ENCODE data around the gene GTF3C4.

Gene GTF3C4

GRCh38 chr9:132648685-132649084 is 21.6 kb upstream of the GTF3C4 start:
- no peak for DNase-seq

DNA sequence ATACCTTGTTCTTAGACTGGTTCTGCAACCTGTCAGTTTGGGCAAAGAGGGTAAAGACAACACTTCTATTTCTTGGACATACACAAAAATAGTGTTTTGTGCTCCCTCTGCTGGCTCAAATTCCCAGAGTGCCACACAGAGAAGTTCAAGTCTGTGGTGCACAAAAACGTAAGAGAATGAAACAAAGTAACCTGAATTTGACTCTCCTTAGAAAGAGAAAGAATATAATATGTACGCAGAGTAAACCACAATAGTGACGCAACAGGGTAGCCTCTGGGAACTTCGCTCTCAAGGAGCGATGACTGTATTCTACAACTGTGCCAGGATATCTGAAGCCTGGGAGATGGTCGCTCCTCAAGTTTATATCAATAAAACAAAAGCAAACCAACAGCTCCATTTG is 19.0 kb upstream of the GTF3C4 start:
- no peak for DNase-seq

GRCh38 chr9:132656299-132656698 is 14.0 kb upstream of the GTF3C4 start:
- no peak for DNase-seq

DNA sequence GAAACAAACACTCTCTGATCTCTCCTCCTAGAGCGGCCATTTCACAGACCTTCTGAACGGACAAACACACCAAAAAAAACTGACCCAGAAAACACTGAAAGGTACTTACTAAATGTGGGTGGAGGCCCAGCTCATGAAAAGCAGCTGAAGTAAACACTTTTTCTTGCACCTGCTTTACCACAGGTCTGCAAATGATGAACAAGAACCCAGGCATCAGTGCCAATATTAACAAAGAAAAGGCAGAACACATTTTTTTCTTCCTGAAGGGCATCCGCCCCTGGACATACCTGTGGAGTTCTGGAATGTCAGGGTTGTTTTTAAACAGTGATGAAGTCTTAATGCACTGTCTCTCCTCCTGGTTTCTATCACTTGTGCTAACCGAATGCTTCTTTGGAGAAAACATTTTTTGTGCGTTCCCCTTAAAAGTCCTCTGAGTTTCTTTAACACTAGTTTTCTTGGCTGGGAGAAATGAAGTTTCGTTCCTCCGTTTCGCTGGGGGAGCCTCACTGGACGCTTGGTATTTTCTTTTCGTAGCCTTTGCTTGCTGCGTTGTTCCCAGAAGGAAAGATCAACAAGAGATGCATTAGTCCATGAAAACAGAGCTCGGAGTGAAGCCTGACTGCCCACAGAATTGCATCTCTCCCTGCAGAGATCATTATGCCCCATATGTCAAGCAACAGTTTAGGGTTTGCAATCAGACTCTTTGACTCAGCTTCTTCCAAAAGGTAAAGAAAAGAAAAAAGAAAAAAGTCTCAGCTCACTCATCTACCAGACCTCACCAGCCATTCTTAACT is 7.9 kb upstream of the GTF3C4 start:
- no peak for DNase-seq

DNA sequence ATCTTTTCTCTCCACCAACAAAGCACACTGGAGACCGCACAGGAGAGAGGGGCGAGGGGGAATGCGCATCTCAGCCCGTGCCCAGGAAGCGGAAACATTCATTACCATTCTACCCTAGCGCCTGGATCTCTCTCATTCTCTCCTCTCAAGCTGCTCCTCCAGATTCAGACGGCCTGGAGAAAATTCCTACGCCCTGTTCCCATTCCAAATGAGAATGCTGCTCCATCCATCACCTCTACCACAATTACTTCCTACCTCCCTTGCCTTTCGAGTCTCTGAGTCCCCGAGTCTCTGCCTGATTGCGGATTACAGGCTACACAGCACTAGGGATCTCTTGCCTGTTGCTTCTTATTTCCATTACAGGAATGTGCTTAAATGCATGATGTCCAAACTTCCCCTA is 7.1 kb upstream of the GTF3C4 start:
- DNase-seq, result no peak

GRCh38 chr9:132663851-132664250 is 6.4 kb upstream of the GTF3C4 start:
- no peak for DNase-seq

DNA sequence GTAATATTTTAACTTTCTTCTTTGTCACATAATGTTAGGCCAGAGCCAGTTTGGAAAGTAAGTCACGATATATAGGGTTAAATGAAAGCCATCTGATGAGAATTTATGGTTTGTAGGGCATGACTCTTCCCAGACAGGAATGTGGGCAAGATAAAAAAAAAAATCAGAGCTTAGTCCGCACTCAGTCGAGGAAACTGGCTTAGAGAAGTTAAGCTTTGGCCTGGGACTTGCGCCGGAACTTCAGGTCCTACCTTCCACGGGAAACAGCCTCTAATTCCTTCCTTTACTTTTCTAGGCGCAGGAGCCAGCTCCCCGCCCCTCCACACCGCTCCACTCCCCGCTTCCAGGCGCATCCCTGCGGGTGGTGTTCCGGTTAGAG is 956 bp upstream of the GTF3C4 start:
- no peak for DNase-seq

DNA sequence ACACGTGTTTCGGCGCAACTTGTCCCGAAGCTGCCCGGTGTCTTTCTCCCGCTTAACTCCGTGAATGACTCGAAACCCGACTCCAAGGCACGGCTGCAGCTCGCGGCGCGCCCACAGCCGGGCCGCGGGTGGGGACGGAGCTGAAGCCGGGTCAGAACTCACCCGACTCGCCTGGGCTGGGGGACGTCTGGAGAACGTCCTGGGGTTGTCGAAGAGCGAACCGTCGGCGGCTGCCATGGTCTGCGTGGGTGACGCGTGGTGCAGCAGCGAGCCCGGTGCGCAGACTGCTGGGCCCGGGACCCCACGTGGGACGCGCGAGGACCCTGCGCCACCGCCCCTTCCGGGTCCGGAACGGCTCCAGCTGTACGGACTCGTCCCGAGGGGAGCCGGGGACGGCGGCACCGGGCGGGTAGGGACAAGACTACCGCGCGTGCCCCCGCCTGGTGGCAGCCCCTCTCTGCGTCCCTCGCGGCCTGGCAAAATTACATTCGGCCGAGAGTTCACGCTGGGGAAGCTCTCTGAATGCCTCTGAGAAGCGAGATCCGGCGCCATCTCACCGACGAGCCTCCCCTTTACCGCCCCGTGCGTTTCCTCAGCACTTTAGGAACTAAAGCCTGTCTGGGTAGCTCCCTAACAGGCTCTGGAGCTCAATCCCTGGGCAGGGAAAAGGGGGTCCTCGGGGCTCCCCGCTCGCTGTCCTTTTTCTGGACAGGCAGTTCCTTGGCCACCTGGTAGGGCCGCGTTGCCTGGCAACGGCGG is 387 bp upstream of the GTF3C4 start, which contains the start of gene DDX31:
Gene DDX31 (minus strand): TSS at position 286 of the 759 bp plus-strand sequence. CDS start 49 bp downstream, at position 237.
- DNase-seq, result peak; percentile 61

GRCh38 chr9:132671620-132672412 is 1.6 kb downstream of the GTF3C4 start:
- DNase-seq, result no peak

DNA sequence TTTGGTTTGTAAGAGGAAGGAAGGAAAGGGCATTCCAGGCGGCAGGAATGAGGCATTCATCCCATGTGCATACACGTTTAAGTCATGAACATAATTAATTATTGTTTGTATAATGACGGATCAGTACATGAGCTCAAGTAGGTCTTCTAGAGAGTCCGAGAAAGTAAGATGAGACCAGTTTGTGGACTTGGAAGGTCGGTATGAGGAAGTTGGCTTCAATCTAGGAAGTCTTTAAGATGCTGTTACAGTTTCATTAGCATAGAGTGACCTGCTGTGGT is 2.1 kb downstream of the GTF3C4 start:
- DNase-seq, result no peak

- no peak for DNase-seq
Observed at GRCh38 chr9:132673355-132673754, 3.1 kb downstream of the GTF3C4 start.

- no peak for DNase-seq
Observed at GRCh38 chr9:132674485-132674884, 4.2 kb downstream of the GTF3C4 start.

- no peak for DNase-seq
Observed at GRCh38 chr9:132677976-132678375, 7.7 kb downstream of the GTF3C4 start.

DNA sequence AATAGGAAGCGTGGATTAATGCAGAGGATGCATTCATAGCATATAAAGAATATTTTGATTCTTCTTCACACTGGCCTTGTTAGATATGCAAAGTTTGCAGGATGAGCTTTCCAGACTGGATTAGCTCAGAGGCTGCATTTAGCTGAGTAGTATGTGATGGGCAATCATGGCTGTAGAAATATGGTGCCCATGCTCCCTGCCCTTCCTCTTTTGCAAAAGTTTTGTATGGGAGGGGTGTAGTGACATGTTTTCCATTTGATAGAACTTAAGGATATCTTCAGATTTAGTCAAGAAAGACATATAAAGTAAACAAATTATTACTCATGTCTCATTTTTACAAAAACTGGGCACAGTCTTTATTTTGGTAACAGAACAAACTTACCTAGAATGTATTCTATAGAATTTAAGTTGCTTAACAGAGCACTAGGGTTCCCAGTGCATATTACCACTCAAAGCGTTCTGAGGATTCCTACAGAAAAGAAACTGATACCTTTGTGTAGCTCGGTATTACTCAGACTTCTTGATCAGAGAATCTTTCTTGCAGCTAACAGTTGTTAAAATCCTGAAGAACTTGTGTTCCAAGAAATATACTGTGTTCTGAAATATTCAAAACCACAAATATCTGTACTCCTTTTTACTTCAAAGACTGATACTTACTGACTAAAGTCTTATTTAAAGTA is 9.8 kb downstream of the GTF3C4 start:
- no peak for DNase-seq

GRCh38 chr9:132681561-132681960 is 11.3 kb downstream of the GTF3C4 start:
- no peak for DNase-seq

DNA sequence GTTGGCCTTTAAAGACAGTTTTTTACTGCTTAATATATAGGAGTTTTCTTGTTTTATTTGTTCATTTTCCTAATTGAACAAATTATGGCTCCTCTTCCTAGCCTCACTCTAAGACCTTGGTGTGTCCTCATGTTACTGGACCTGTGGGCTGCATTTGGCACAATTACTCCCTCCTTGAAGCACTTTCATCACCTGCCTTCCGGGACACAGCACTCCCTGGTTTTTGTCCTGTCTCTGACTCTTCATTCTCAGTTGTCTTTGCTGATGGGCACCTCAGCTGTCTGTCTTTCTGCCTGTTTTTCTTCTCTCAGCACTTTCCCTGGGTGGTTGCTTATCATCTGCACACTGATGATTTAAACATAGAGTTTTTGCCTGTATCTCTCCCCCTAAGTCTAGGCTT is 13.6 kb downstream of the GTF3C4 start:
- DNase-seq, result no peak

DNA sequence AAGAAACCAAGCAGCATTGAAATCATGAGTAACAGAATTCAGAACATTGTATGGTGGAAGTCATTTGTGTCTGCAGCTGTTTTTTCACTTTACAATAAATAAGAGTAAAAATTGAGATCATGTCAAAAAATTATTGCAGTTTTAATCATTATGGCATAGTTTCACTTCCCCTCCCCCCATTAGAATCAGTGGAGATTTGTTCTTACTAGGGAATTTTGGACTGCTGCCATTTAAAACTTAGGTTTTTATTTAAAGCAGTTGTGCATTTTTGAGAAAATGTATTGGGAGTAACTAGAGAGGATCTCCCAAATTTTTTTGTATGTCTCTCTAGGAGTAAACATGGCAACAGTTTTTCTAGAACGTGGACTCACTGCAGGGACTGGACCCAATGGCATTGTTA is 20.4 kb downstream of the GTF3C4 start:
- DNase-seq, result no peak

GRCh38 chr9:132694144-132694543 is 23.9 kb downstream of the GTF3C4 start:
- no peak for DNase-seq

GRCh38 chr9:132697230-132697629 is 27.0 kb downstream of the GTF3C4 start:
- DNase-seq, result no peak

DNA sequence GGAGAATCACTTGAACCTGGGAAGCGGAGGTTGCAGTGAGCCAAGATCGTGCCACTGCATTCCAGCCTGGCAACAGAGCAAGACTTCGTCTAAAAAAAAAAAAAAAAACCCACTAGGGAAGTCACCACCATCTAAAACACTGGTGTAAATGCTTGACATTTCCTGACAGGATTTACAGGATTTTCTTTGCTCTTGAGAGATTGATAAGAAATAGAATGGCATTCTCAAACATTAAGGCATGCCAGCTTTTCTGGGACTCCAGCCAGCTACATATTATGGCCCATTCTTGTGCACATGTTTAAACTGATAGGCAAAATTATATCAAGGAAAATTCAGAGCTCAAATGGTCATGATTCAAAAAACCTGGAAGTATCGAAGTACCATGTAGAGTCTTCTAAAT is 28.7 kb downstream of the GTF3C4 start:
- no peak for DNase-seq

DNA sequence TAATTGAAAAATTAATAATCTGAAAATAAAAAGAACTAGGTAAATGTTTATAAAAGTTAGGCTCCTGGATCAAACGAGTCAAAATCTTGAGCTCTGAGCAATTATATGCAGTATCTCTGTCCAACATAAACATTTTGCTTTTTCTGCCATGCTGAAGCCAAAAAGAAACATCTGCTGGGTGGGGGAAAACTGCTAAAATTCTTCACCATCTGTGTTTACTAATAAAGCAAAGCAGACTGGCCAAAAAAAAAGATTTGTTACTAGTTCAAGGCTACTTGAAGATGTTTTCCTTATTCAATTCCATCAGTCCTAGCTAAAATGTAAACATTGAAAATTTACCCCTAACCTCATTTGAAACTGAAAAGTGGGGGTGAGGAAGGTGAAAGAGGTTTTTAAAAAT is 29.7 kb downstream of the GTF3C4 start:
- no peak for DNase-seq

DNA sequence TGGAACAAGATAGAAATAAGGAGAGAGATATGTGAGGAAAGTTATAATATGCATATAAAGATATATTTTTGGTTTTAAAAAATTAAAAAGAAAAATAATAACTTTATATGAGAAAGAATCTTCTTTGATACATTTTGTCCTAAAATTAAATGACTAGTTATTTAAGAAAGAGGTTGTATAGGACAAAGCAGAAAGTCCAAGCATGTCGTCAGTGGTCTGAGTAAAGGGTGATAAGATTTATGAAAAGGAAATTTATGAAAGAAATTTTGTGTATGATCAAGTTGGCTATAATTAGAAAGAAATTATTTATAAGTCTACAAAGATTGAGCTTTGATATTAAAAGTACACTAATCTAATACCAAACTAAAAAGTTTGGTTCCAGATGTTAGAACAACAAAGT is 32.0 kb downstream of the GTF3C4 start:
- no peak for DNase-seq

DNA sequence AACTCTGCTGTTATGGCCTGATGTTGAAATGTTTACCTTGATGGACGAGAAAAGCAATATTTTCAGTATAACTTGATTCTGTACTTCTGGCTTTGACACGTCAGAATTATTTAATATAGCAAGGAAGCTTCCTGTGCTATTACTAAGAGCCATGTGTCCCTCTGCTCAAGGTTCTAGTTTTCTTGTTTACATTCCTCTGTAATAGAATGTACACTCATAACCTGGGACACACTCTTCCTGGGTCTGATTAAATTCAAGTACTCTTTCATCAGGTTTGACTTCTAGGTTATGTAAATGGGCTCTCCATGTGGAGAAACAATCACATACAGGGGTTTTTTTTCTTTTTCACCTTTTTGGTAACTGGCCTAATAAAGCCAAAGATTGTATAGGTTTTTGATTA is 33.1 kb downstream of the GTF3C4 start:
- DNase-seq, result no peak

Data from NCI-H2107 (cell line).